GM10248 (cell line): ENCODE results near the gene TMEM238L.

Source experiments
- CTCF ChIA-PET: fragments of 300-600 bp; sonication (Branson Sonifier 250); formaldehyde crosslinking; extraction: SDS; loops from one replicate; lab custom pipeline; 2021; ENCODE audit warnings: antibody characterized with exemption; lab: Yijun Ruan, JAX
- POLR2A ChIA-PET: fragments of 350-650 bp; sonication (Branson Sonifier 250); formaldehyde crosslinking; extraction: SDS; loops from one replicate; lab custom pipeline; 2020; ENCODE audit warnings: antibody characterized with exemption; lab: Yijun Ruan, JAX
- DNase-seq: peaks from one replicate; pipeline ENCODE4 v3.0.0; 2012; ENCODE audit errors: extremely low spot score
- TF ChIP-seq, protein P1 (sequence below): IDR thresholded peaks from 2 replicates; pipeline ENCODE4 v1.5.1; 2012; ENCODE audit warnings: mild to moderate bottlenecking, low read depth; ENCODE audit errors: extremely low read depth, missing control alignments, control extremely low read depth

TMEM238L gene

DNA sequence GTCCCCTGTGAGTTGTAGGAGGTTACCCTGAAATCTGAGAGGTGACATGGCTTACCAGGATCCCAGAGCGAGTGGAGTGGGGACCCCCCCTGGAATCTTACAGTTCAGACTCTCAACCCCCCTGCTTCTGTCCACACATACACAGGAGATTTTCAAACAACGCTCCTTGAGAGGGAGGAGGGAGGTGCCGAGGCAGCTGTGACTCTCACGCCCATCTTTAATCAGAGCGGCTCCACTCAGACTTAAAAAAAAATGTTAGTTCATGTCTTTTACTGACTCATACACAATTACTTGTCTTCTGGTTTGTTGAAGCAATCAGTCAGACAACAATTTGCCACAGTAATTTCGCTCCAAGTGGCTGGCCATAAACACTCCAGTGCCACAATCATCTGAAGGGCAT, 58.7 kb downstream of the TMEM238L start:
- DNase-seq, result no peak
- POLR2A ChIA-PET, result no interaction called here

More for the DNA sequence above, 58.7 kb downstream of the TMEM238L start:
- CTCF ChIA-PET, result no interaction called here
- TF ChIP-seq, protein P1, sequence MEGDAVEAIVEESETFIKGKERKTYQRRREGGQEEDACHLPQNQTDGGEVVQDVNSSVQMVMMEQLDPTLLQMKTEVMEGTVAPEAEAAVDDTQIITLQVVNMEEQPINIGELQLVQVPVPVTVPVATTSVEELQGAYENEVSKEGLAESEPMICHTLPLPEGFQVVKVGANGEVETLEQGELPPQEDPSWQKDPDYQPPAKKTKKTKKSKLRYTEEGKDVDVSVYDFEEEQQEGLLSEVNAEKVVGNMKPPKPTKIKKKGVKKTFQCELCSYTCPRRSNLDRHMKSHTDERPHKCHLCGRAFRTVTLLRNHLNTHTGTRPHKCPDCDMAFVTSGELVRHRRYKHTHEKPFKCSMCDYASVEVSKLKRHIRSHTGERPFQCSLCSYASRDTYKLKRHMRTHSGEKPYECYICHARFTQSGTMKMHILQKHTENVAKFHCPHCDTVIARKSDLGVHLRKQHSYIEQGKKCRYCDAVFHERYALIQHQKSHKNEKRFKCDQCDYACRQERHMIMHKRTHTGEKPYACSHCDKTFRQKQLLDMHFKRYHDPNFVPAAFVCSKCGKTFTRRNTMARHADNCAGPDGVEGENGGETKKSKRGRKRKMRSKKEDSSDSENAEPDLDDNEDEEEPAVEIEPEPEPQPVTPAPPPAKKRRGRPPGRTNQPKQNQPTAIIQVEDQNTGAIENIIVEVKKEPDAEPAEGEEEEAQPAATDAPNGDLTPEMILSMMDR, result no peak
